Hepatocyte (in vitro differentiated cells): ENCODE measurements around the gene COMMD2. TPM values are rescaled to one million over a fixed set of nuclear protein-coding genes. Genes with fewer than 3 reads are reported as not detected.

Source experiments
- DNase-seq: peaks from one replicate; pipeline ENCODE4 v3.0.0-alpha.2; 2016; ENCODE audit warnings: low spot score
- H2AFZ ChIP-seq: fragments of 200-600 bp; sonication (generic); 2 replicates; pipeline ENCODE4 v1.6.0; 2016; ENCODE audit warnings: antibody characterized with exemption, mild to moderate bottlenecking
- H3K27ac ChIP-seq: fragments of 200-600 bp; sonication (generic); 2 replicates; pipeline ENCODE4 v1.5.1; 2016; ENCODE audit warnings: mild to moderate bottlenecking
- H3K27me3 ChIP-seq: fragments of 200-600 bp; sonication (generic); 2 replicates; pipeline ENCODE4 v1.6.1; 2016
- H3K36me3 ChIP-seq: fragments of 200-600 bp; sonication (generic); replicated peaks from 2 replicates; pipeline ENCODE4 v1.5.1; 2016; ENCODE audit warnings: low read depth; ENCODE audit not compliant: insufficient read depth
- H3K4me1 ChIP-seq: fragments of 200-600 bp; sonication (generic); 2 replicates; pipeline ENCODE4 v1.5.1; 2016; ENCODE audit warnings: mild to moderate bottlenecking, moderate library complexity; ENCODE audit not compliant: insufficient read depth
- H3K4me2 ChIP-seq: fragments of 200-600 bp; sonication (generic); 2 replicates; pipeline ENCODE4 v1.6.0; 2016
- H3K4me3 ChIP-seq: fragments of 200-600 bp; sonication (generic); 2 replicates; pipeline ENCODE4 v1.5.1; 2016; ENCODE audit warnings: mild to moderate bottlenecking
- H3K79me2 ChIP-seq: fragments of 200-600 bp; sonication (generic); 2 replicates; pipeline ENCODE4 v1.6.0; 2017; ENCODE audit warnings: mild to moderate bottlenecking
- H3K9me2 ChIP-seq: fragments of 200-600 bp; sonication (generic); replicated peaks from 2 replicates; pipeline ENCODE4 v1.6.0; 2017; ENCODE audit warnings: mild to moderate bottlenecking; ENCODE audit not compliant: insufficient read depth
- H3K9me3 ChIP-seq: fragments of 200-600 bp; sonication (generic); 2 replicates; pipeline ENCODE4 v1.5.1; 2016; ENCODE audit warnings: low read depth, mild to moderate bottlenecking
- H4K20me1 ChIP-seq: fragments of 200-600 bp; sonication (generic); 2 replicates; pipeline ENCODE4 v1.6.0; 2016; ENCODE audit warnings: mild to moderate bottlenecking; ENCODE audit not compliant: insufficient read depth, poor library complexity, severe bottlenecking
- CTCF ChIP-seq: fragments of 200-600 bp; sonication (generic); IDR thresholded peaks from 2 replicates; pipeline ENCODE4 v1.5.1; 2016; ENCODE audit warnings: antibody characterized with exemption, mild to moderate bottlenecking; ENCODE audit not compliant: poor library complexity
- EZH2 ChIP-seq: fragments of 200-600 bp; sonication (generic); IDR thresholded peaks from 2 replicates; pipeline ENCODE4 v1.6.1; 2016; ENCODE audit warnings: antibody characterized with exemption, mild to moderate bottlenecking, borderline replicate concordance
- EZH2phosphoT487 ChIP-seq: fragments of 200-600 bp; sonication (generic); IDR thresholded peaks from one replicate; pipeline ENCODE4 v1.6.1; 2018; ENCODE audit warnings: antibody characterized with exemption, mild to moderate bottlenecking, low read depth, moderate library complexity; ENCODE audit not compliant: unreplicated experiment, severe bottlenecking
- WGBS: methylation state at CpG from one replicate; pipeline ENCODE4 v1.1.6; 2016; ENCODE audit warnings: low lambda C conversion rate; ENCODE audit errors: missing lambda C conversion rate; 5-methylcytosine and 5-hydroxymethylcytosine counted together
- polyA plus RNA-seq: library from polyadenylated mRNA; unstranded; fragments of >200 nt; fragmentation: Nextera tagmentation; extraction: Ambion mirVana; gene quantifications from 2 replicates; pipeline ENCODE4 v1.2.1, GENCODE V29; 2016
- total RNA-seq: library from RNA; depleted of rRNA; stranded (reverse); fragments of >200 nt; gene quantifications from 2 replicates; pipeline ENCODE4 v1.2.3, GENCODE V29; 2014

The COMMD2 gene
- total and polyA plus RNA-seq, 2 experiments from 2014 or later: 39.7 to 46.6 TPM

- WGBS: 92% methylated on average over 3 of the region's 3 CpGs
- H3K36me3 ChIP-seq: no peaks in the 10 kb centered on the region
- no peaks in the 10 kb centered on the region for H3K4me1 ChIP-seq
- H3K27ac ChIP-seq: no peak overlapping the region
- TF ChIP-seq EZH2phosphoT487 (no peak), CTCF (no peak), EZH2 (no peak)
- H3K9me3 ChIP-seq: no peaks in the 10 kb centered on the region
- no peaks in the 10 kb centered on the region for H4K20me1 ChIP-seq
- no peaks in the 10 kb centered on the region for H3K27me3 ChIP-seq
- no peaks in the 10 kb centered on the region for H3K79me2 ChIP-seq
- H2AFZ ChIP-seq: no peak overlapping the region
- H3K9me2 ChIP-seq: no peaks in the 10 kb centered on the region
- no peak for DNase-seq
- no peak overlapping the region for H3K4me3 ChIP-seq
- no peak overlapping the region for H3K4me2 ChIP-seq
These were observed 29.5 kb upstream of the COMMD2 start for GRCh38 chr3:149781741-149782140.

GRCh38 chr3:149781211-149781610, 28.9 kb upstream of the COMMD2 start:
- Histone ChIP-seq H3K79me2 (no peaks in the 10 kb centered on the region), H3K27ac (no peak overlapping the region), H2AFZ (no peak overlapping the region), H3K4me2 (no peak overlapping the region), H3K36me3 (no peaks in the 10 kb centered on the region), H3K9me2 (no peaks in the 10 kb centered on the region), H3K27me3 (no peaks in the 10 kb centered on the region), H3K4me3 (no peak overlapping the region), H4K20me1 (no peaks in the 10 kb centered on the region), H3K9me3 (no peaks in the 10 kb centered on the region), H3K4me1 (no peaks in the 10 kb centered on the region)
- TF ChIP-seq EZH2phosphoT487 (no peak), EZH2 (no peak)
- WGBS: 97% methylated on average over 4 of the region's 4 CpGs
- no peak for DNase-seq

GRCh38 chr3:149777414-149778214, 25.3 kb upstream of the COMMD2 start:
- WGBS: 85% methylated on average over 2 of the region's 2 CpGs
- Histone ChIP-seq H3K36me3 (no peaks in the 10 kb centered on the region), H3K27me3 (no peaks in the 10 kb centered on the region), H4K20me1 (no peaks in the 10 kb centered on the region), H3K4me1 (no peaks in the 10 kb centered on the region), H3K79me2 (no peaks in the 10 kb centered on the region), H3K9me3 (no peaks in the 10 kb centered on the region), H3K4me3 (no peak overlapping the region), H3K9me2 (no peaks in the 10 kb centered on the region), H3K27ac (peak overlapping the region; percentile 38), H2AFZ (no peak overlapping the region), H3K4me2 (peak overlapping the region; percentile 29)
- DNase-seq: peak; percentile 23
- TF ChIP-seq EZH2phosphoT487: no peak

GRCh38 chr3:149776170-149776569, 23.9 kb upstream of the COMMD2 start:
- DNase-seq: no peak
- Histone ChIP-seq H3K4me1 (no peaks in the 10 kb centered on the region), H2AFZ (no peak overlapping the region), H3K4me3 (no peak overlapping the region), H3K4me2 (no peak overlapping the region), H3K36me3 (no peaks in the 10 kb centered on the region), H3K9me3 (no peaks in the 10 kb centered on the region), H3K27ac (no peak overlapping the region), H3K79me2 (no peaks in the 10 kb centered on the region), H4K20me1 (no peaks in the 10 kb centered on the region), H3K27me3 (no peaks in the 10 kb centered on the region), H3K9me2 (no peaks in the 10 kb centered on the region)
- 74% methylated on average over 1 of the region's 1 CpG for WGBS
- TF ChIP-seq CTCF (no peak), EZH2phosphoT487 (no peak), EZH2 (no peak)
